Vein endothelial cell (primary cell): ENCODE measurements around the gene CLRN3. TPM values are rescaled to one million over a fixed set of nuclear protein-coding genes. Genes with fewer than 3 reads are reported as not detected.

ENCODE experiments used
- total RNA-seq: library from RNA; depleted of rRNA; stranded (reverse); fragments of >200 nt; gene quantifications from 2 replicates; pipeline ENCODE4 v1.2.3, GENCODE V29; 2012

The CLRN3 gene
- total RNA-seq = not detected in 2 replicates

GRCh38 chr10:127892743-127893142 is at the start of gene CLRN3:
Gene CLRN3, minus strand, starts transcription at chr10:127892941. Its CDS starts 157 bp downstream, at chr10:127892784.

GRCh38 chr10:127906548-127907377 is 14.0 kb upstream of the CLRN3 start, which contains the start of gene PTPRE:
Gene PTPRE, plus strand, starts transcription at chr10:127907103. Its CDS starts 133,779 bp downstream, at chr10:128040882.

Other genes with a start within 250 kb of the CLRN3 start
- not detected in 2 replicates for gene FOXI2, start 155.8 kb downstream of the CLRN3 start, total RNA-seq
- gene PTPRE, start 14.2 kb upstream of the CLRN3 start, total RNA-seq = 127 and 167 TPM in 2 replicates
- gene MKI67, start 233.5 kb upstream of the CLRN3 start, total RNA-seq = 17.6 and 37.2 TPM in 2 replicates